HTERT RPE-1 (cell line): ENCODE measurements around the gene IL16.

Experiments used
- in situ Hi-C: fragments of 300-500 bp; cut with MboI; formaldehyde crosslinking; loops from 4 replicates; pipeline ENCODE4 v1.14.3; 2020; ENCODE audit warnings: low sequenced_read_pairs

The IL16 gene

GRCh38 chr15:81289910-81290309 lies 93.2 kb downstream of the IL16 start:
- in situ Hi-C loops: no loop called here

GRCh38 chr15:81291916-81292522 lies 95.3 kb downstream of the IL16 start:
- in situ Hi-C loops: no loop called here

GRCh38 chr15:81292523-81293001 lies 95.9 kb downstream of the IL16 start:
- in situ Hi-C loops: no loop called here

GRCh38 chr15:81293728-81294515 lies 97.2 kb downstream of the IL16 start:
- in situ Hi-C loops: no loop called here

GRCh38 chr15:81294516-81294880 lies 97.8 kb downstream of the IL16 start:
- in situ Hi-C loops: no loop called here

GRCh38 chr15:81295486-81296121 lies 98.9 kb downstream of the IL16 start:
- in situ Hi-C loops: no loop called here

GRCh38 chr15:81296186-81296585 lies 99.5 kb downstream of the IL16 start:
- in situ Hi-C loops: no loop called here

- in situ Hi-C loops: no loop called here
These were observed 100.0 kb downstream of the IL16 start for GRCh38 chr15:81296673-81297072.

- in situ Hi-C loops: no loop called here
These were observed 100.5 kb downstream of the IL16 start for GRCh38 chr15:81297147-81297572.

GRCh38 chr15:81297603-81298575 lies 101.2 kb downstream of the IL16 start:
- in situ Hi-C loops: no loop called here

GRCh38 chr15:81298611-81299010 lies 101.9 kb downstream of the IL16 start:
- in situ Hi-C loops: no loop called here

- in situ Hi-C loops: no loop called here
These were observed 102.5 kb downstream of the IL16 start for GRCh38 chr15:81299156-81299555.

- in situ Hi-C loops: no loop called here
These were observed 103.1 kb downstream of the IL16 start for GRCh38 chr15:81299630-81300273.

GRCh38 chr15:81301385-81301784 lies 104.7 kb downstream of the IL16 start:
- in situ Hi-C loops: no loop called here

GRCh38 chr15:81301815-81302399 lies 105.2 kb downstream of the IL16 start:
- in situ Hi-C loops: no loop called here

- in situ Hi-C loops: no loop called here
These were observed 106.0 kb downstream of the IL16 start for GRCh38 chr15:81302701-81303109.

- in situ Hi-C loops: no loop called here
These were observed 106.9 kb downstream of the IL16 start for GRCh38 chr15:81303244-81304225.

- in situ Hi-C loops: no loop called here
These were observed 107.5 kb downstream of the IL16 start for GRCh38 chr15:81304226-81304625.

- in situ Hi-C loops: no loop called here
These were observed 111.6 kb downstream of the IL16 start for GRCh38 chr15:81308260-81308659.
